Mesothelial cell of epicardium (in vitro differentiated cells): ENCODE measurements around the gene MACROD2. TPM values are rescaled to one million over a fixed set of nuclear protein-coding genes. Genes with fewer than 3 reads are reported as not detected.

Experiments used
- DNase-seq, 2 experiments: peaks; one replicate each; pipeline ENCODE4 v3.0.0; 2021; ENCODE audit warnings: low spot score in 2 of 2; ENCODE audit not compliant: unreplicated experiment in 2 of 2
- H3K27ac Mint-ChIP-seq: 2 replicates; pipeline ENCODE4 v1.8.0; 2021; ENCODE audit warnings: mixed read lengths
- H3K27me3 Mint-ChIP-seq: 2 replicates; pipeline ENCODE4 v1.8.0; 2021; ENCODE audit warnings: low read depth, mixed read lengths
- H3K36me3 Mint-ChIP-seq: 2 replicates; pipeline ENCODE4 v1.8.0; 2021; ENCODE audit warnings: mixed read lengths
- H3K4me1 Mint-ChIP-seq: 2 replicates; pipeline ENCODE4 v1.8.0; 2021; ENCODE audit warnings: mixed read lengths
- H3K4me3 Mint-ChIP-seq: 2 replicates; pipeline ENCODE4 v1.8.0; 2021; ENCODE audit warnings: mild to moderate bottlenecking, moderate library complexity, mixed read lengths
- H3K9me3 Mint-ChIP-seq: 2 replicates; pipeline ENCODE4 v1.8.0; 2021; ENCODE audit warnings: mixed read lengths
- total RNA-seq: library from RNA; stranded (reverse); gene quantifications from 3 replicates; pipeline ENCODE4 v1.2.1, GENCODE V29; 2021
- TF ChIP-seq, protein P1 (sequence below): fragments of 200-600 bp; sonication (generic); IDR thresholded peaks from one replicate; pipeline ENCODE4 v1.5.0; 2021; ENCODE audit warnings: antibody characterized with exemption; ENCODE audit not compliant: unreplicated experiment

The MACROD2 gene
- total RNA-seq, 1 donor from 2014 or later: 10.0 TPM

DNA sequence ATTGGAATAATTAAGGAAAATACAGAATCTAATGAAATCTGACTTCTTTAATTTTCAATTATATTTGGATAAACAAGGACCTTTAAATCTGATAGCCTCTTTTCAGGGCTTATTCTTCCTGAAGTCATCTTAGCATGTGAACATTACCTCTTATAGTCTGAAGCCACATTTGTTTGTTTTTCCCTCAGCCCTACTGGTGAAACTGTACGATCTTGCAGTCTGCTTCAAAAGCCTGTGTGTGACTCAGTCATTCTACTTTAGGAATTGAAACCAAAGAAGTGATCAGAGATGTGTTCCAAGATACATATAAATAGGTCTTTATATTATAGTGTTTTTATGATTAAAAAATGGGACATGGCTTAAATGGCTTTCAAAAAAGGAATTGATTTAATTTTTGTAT is 67.5 kb downstream of the MACROD2 start:
- no peaks in the 10 kb centered on the region for H3K9me3 Mint-ChIP-seq
- no peaks in the 10 kb centered on the region for H3K36me3 Mint-ChIP-seq
- no peaks in the 10 kb centered on the region for H3K27me3 Mint-ChIP-seq
- no peak overlapping the region for H3K4me3 Mint-ChIP-seq
- TF ChIP-seq, protein P1, sequence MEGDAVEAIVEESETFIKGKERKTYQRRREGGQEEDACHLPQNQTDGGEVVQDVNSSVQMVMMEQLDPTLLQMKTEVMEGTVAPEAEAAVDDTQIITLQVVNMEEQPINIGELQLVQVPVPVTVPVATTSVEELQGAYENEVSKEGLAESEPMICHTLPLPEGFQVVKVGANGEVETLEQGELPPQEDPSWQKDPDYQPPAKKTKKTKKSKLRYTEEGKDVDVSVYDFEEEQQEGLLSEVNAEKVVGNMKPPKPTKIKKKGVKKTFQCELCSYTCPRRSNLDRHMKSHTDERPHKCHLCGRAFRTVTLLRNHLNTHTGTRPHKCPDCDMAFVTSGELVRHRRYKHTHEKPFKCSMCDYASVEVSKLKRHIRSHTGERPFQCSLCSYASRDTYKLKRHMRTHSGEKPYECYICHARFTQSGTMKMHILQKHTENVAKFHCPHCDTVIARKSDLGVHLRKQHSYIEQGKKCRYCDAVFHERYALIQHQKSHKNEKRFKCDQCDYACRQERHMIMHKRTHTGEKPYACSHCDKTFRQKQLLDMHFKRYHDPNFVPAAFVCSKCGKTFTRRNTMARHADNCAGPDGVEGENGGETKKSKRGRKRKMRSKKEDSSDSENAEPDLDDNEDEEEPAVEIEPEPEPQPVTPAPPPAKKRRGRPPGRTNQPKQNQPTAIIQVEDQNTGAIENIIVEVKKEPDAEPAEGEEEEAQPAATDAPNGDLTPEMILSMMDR: no peak
- no peak for DNase-seq
- no peaks in the 10 kb centered on the region for H3K4me1 Mint-ChIP-seq
- H3K27ac Mint-ChIP-seq: no peak overlapping the region

DNA sequence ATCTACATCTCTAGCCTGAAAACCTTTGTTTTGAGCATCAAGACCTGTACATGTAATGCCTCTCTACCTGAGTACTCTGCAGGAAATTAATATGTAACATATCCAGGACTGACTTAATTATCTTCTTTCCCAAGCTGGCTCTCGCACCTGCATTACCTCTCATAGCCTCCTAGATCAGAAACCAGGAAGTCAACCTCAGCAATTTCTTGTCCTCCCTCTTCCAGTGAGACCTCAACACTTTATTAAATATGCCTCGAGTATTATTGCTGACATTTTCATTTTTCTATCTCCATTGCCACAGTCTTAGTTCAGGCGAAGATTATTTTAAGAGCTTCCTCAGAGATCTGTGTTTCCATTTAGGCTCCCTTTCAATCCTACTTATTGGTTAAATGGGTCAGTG is 69.0 kb downstream of the MACROD2 start:
- no peaks in the 10 kb centered on the region for H3K9me3 Mint-ChIP-seq
- TF ChIP-seq, protein P1: no peak

DNA sequence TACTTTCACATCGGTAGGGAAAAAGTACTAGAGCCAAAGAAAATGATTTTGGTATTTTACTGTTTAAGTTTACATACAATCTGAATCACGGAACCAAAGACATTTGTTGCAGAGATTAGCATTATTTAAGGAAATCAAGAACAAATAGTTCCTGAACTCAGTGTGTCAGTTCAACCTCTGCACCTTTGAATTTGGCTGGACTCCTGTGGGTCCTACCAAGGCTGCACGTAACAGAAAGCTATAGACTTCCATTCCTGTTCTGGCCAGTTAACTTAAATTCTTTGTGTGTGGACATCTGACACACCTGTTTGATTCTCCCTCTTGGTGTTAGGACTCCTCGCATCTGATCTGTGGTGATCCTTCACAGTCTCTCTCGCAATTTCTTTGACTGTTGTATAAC is 69.6 kb downstream of the MACROD2 start:
- Mint-ChIP-seq H3K27ac (no peak overlapping the region), H3K9me3 (no peaks in the 10 kb centered on the region), H3K36me3 (no peaks in the 10 kb centered on the region), H3K4me3 (no peak overlapping the region), H3K27me3 (no peaks in the 10 kb centered on the region), H3K4me1 (no peaks in the 10 kb centered on the region)
- TF ChIP-seq, protein P1: no peak
- no peak for DNase-seq

More for the DNA sequence above, 69.0 kb downstream of the MACROD2 start:
- H3K4me1 Mint-ChIP-seq: no peaks in the 10 kb centered on the region
- no peak overlapping the region for H3K27ac Mint-ChIP-seq
- no peaks in the 10 kb centered on the region for H3K27me3 Mint-ChIP-seq
- H3K4me3 Mint-ChIP-seq: no peak overlapping the region
- no peaks in the 10 kb centered on the region for H3K36me3 Mint-ChIP-seq
- no peak for DNase-seq

DNA sequence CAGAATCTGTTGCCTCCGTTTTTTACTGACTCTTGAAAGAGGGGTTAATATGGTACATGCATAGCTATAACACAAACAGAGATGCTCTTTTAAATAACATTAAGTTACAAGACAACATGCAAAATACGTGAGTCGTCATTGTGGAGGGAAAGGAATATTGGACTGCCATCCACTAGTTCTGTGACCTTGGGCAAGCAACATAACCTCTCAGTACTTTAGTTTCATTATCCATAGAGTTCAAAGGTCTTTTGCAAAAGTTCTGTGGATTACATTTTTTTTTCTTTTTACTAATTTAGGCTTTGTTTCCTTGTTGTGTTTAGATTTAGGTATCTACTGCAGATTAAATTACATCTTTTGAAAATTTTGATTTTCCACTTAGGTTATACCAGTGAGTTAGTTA is 70.5 kb downstream of the MACROD2 start:
- Mint-ChIP-seq H3K27me3 (no peaks in the 10 kb centered on the region), H3K4me1 (no peaks in the 10 kb centered on the region), H3K36me3 (no peaks in the 10 kb centered on the region), H3K4me3 (no peak overlapping the region), H3K27ac (no peak overlapping the region), H3K9me3 (no peaks in the 10 kb centered on the region)
- no peak for DNase-seq
- TF ChIP-seq, protein P1: no peak

DNA sequence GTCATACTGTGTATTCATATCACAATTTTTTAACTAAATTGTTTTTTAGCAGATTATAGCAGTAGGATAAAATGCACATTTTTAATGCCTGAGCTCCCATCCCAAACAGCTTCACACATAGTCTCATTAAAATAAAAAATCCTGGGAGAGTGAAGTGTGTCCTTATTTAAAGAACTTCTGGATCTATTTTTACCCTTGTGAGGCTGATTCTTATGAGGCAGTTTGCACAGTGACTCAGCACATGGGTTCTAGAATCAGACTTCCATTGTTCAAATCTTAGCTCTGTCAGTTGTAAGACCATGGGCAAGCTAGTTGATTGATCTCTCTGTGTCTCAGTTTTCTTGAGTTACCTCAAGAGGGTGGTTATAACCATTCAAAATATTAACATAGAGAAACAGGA is 72.3 kb downstream of the MACROD2 start:
- peaks cover 3% of the 10 kb centered on the region for H3K9me3 Mint-ChIP-seq
- no peaks in the 10 kb centered on the region for H3K27me3 Mint-ChIP-seq
- DNase-seq: no peak
- TF ChIP-seq, protein P1: no peak
- H3K36me3 Mint-ChIP-seq: no peaks in the 10 kb centered on the region
- H3K4me3 Mint-ChIP-seq: no peak overlapping the region
- no peak overlapping the region for H3K27ac Mint-ChIP-seq
- no peaks in the 10 kb centered on the region for H3K4me1 Mint-ChIP-seq

DNA sequence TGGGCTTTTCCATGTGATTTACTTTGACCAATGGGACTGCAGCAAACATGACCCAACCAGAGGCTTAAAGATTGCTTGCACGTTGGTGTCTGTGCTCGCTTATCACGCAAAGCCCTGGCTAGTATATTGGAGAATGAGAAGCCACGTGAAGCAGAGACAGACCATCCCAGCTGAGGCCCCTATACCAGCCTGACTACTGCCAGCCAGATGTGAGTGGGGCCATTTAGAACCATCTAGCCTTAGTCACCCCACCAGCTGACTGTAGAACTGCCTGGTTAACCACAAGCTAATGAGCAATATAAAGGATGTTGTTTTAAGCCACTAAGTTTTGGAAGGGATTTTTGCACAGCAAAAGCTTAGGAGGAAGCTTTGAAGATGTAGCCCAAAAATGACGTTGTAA is 74.5 kb downstream of the MACROD2 start:
- TF ChIP-seq, protein P1: no peak
- Mint-ChIP-seq H3K36me3 (no peaks in the 10 kb centered on the region), H3K9me3 (peaks cover 3% of the 10 kb centered on the region), H3K4me3 (no peak overlapping the region), H3K27ac (no peak overlapping the region), H3K4me1 (no peaks in the 10 kb centered on the region), H3K27me3 (no peaks in the 10 kb centered on the region)
- no peak for DNase-seq
